OCI-LY1 (cell line): ENCODE results near the gene LRFN3.

ENCODE experiments used
- CTCF ChIP-seq: fragments of 200-600 bp; sonication (generic), shearing (Covaris generic); IDR thresholded peaks from 2 replicates; pipeline ENCODE4 v1.5.1; 2017; ENCODE audit warnings: mild to moderate bottlenecking, antibody characterized with exemption, low read length, moderate library complexity, mixed read lengths
- EZH2 ChIP-seq: fragments of 200-600 bp; sonication (generic), shearing (Covaris generic); IDR thresholded peaks from 2 replicates; pipeline ENCODE4 v1.8.0; 2017; ENCODE audit warnings: borderline replicate concordance, mixed run types, mild to moderate bottlenecking, antibody characterized with exemption, low read length, moderate library complexity, mixed read lengths

GRCh38 chr19:35943321-35944301 lies 7.4 kb downstream of the LRFN3 start:
- TF ChIP-seq CTCF (no peak), EZH2 (no peak)
